ENCODE data around the gene AMMECR1L.

GRCh38 chr2:127829845-127830246, 55.9 kb downstream of the AMMECR1L start:
- no peak for TF ChIP-seq CTCF (conservative IDR thresholded peaks at IDR 0.05; ENCODE audit: low read length)
- no peak for TF ChIP-seq EZH2phosphoT487 (IDR thresholded peaks at IDR 0.05; ENCODE audit: borderline replicate concordance, low read depth, low read length)
